ENCODE data around the gene LFNG.

- TF ChIP-seq CTCF (IDR thresholded peaks at IDR 0.05; ENCODE audit: low read depth, low read length) (no peak), EZH2phosphoT487 (IDR thresholded peaks at IDR 0.05; ENCODE audit: low read depth) (no peak)
Observed at GRCh38 chr7:2509298-2509906, 10.2 kb upstream of the LFNG start.
